GM20431 (cell line): ENCODE measurements around the gene SMARCA2.

Source experiments
- in situ Hi-C: fragments of 300-500 bp; cut with MseI, MboI; formaldehyde crosslinking; loops from one replicate; pipeline ENCODE4 v1.15.0; 2020; ENCODE audit warnings: low sequenced_read_pairs; ENCODE audit not compliant: unreplicated experiment

Gene SMARCA2

GRCh38 chr9:2039294-2040180 is 24.4 kb downstream of the SMARCA2 start:
- in situ Hi-C loops = no loop called here

DNA sequence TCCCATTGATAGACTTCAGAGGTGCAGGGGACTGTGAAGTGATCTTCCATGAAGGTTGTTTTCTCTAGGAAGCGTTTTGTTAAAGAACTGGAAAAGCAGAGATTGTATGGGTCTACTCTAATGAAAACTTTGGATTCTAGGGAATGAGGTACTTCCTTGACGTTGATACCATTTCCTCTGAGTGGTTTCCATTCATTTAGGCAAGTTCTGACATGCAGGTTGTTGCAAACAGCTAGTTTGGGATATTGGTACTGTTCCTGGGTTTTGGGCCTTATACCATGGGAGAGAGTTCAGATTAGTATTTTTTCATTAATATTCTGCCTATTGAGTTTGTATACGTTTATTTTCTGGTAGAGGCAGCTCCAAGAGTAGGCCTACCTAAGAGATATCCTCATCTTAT is 25.7 kb downstream of the SMARCA2 start:
- in situ Hi-C loops = no loop called here

DNA sequence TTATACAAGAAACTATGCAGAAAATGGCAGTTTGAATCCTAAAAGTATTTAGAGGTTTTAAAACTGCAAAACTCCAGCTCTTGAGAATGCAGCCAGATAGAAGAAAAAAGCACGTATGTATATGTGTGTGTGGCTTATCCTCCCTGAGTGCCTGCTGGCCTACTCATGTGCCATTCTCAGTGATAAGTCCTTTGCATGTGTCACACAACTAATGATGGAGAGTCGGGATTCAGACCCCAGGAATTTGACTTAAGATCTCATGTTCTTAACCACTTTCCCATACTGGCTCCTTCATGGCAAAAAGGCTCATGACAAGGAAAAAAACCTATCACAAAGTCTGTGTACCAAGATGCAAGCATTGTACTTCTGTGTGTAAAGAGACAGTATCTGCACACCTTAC is 26.6 kb downstream of the SMARCA2 start:
- in situ Hi-C loops = no loop called here

GRCh38 chr9:2043243-2043642 is 28.1 kb downstream of the SMARCA2 start:
- in situ Hi-C loops = no loop called here

DNA sequence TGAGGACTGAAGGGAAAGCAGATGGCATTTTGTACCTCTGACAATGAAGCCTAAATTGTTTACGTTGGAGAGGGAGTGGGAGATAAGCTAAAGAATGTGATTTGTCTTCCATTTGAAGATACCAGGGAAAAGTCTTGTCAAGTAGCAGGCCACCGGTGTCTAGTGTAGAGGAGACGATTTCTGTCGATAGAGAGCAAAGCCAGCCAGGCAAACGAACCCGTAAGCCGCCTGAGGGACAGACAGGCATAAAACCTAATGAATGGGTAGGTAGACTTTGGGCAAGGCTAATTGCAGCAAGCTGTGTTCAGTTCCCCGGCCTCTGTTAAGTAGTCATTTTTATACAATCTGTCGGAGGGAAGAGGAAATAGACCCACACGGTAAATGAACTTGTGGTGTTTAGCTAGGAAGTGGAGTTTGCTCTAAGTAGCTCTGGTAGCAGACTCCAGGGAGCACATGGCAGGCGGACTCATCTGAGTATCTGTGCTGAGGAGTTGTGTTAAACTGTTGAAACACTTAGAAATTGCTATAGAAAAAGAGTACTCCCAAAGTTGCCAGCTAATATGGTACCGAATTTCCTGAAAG is 28.8 kb downstream of the SMARCA2 start:
- in situ Hi-C loops = no loop called here

DNA sequence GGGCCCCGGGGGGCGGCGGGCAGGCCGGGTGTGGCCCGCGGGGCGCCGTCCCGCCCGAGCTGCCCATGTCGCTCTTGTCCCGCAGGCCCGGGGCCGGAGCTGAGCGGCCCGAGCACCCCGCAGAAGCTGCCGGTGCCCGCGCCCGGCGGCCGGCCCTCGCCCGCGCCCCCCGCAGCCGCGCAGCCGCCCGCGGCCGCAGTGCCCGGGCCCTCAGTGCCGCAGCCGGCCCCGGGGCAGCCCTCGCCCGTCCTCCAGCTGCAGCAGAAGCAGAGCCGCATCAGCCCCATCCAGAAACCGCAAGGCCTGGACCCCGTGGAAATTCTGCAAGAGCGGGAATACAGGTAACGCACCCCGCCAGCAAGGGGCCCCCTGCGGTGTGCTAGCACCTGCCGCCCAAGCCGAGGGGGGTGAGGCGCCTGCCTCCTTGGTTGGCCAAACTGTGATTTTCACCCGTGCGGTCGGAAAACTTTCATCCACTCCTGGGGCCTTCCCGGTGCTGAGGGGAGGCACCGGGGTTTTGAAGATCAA is 32.1 kb downstream of the SMARCA2 start:
- in situ Hi-C loops = no loop called here

DNA sequence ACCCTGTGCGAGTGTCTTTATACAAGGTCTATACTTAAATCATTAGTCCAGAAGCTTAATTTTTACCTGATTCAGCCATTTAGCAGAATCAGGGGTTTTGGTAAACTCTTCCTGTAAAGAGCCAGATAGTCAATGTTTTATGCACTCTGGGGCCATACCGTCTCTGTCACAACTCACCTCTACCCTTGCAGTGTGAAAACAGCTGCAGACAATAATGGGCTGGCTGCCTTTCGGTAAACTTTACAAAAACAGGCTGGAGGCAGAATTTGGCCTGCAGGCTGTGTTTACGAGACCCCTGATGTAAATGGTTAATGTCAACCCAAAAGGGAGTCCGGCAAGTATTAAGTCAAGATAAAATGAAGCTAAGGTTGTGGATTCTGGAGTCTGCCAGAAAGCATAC is 32.8 kb downstream of the SMARCA2 start:
- in situ Hi-C loops = no loop called here

GRCh38 chr9:2050236-2050635 is 35.1 kb downstream of the SMARCA2 start:
- in situ Hi-C loops = no loop called here

- in situ Hi-C loops = no loop called here
These were observed 39.0 kb downstream of the SMARCA2 start for GRCh38 chr9:2053883-2054845.

DNA sequence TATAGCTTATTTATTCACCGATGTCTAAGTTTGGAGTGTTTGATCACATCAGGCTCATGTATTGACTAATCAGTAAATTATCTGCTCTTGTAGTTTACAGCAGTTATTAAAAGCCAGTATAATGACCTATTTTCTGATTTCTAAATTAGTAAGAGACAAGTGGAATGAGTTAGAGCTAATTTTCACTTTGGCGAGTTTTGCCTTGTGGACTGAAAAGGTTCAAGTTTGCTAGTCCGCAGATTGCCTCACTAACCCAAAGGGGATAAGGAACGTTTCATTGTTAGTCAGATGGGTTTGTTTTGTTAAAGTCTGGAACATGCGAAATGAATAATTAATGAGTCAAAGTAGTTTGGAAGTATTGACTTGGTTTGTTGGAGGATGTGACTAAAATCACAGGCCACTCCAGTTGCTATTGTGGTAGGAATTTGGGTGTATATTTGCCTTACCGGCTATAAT is 40.1 kb downstream of the SMARCA2 start:
- in situ Hi-C loops = no loop called here

DNA sequence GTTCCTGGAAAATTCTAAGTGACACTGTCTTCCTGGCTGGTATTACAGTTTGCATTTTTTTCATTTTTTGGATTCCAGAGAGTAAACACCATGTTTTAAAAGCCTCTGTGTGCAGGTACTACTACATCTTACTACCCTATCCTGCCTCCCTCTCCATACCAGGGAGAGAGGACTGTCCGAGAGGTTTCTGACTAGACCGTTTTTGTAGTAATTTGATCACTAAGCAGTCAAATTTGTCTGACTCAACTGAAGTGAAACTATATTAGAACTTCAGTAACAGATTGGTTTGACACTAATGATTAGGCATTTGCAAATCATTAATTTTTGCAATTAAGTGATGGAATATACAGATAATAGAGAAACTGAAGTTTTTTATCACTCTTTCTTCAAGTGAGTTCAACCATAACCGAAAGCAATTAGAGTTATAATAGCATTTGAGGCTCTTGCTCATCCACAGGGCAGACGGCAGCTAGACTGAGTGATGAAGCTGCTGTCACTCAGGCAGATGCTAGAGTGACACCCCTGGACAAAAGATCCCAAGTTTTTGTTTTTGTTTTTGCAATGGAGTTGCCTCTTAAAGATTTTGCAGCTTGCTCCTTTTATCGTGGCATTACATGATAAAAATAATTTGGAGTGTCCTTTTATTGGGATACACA is 44.3 kb downstream of the SMARCA2 start:
- in situ Hi-C loops = no loop called here

DNA sequence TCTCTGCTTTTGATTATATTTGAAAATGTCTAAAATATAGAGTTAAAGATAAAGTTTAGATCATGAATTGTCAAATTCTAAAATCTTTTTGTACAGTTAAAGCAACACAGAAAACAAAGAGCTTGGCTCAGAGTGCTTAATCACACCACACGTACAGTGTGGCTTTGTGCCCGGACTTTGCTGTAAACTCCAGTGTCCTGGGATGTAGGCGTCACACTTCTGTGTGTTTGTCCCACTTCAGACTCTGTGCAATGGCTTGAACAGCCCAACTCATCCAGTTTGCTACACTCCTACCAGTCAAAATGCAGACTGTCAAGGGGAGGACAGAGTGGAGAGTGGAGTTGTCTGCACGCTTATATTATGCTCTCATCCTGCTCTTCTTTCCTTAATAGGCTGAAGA is 45.3 kb downstream of the SMARCA2 start:
- in situ Hi-C loops = no loop called here

DNA sequence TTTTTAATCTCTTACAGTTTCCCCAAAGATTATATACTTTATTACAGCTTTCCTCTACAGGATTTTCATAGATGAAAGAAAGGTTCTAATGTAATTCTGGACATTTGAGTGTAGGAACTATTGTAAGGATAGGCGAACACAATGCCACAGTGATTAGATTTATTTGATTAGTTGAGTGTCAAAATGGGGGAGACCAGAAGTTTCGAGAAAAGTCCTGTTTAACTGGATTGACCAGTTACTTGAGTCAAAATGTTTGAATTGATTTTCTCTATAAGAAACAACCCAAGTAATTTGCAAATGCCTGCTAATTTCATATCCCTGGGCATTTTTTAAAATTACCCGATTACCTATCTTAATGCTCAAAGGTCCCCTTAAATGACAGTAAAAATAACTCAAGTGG is 50.6 kb downstream of the SMARCA2 start:
- in situ Hi-C loops = no loop called here

- in situ Hi-C loops = no loop called here
These were observed 51.4 kb downstream of the SMARCA2 start for GRCh38 chr9:2066312-2067273.

- in situ Hi-C loops = no loop called here
These were observed 57.7 kb downstream of the SMARCA2 start for GRCh38 chr9:2072752-2073405.

- in situ Hi-C loops = loop anchor here (25.0 kb wide), 2 partner anchors 145 to 370 kb away; no protein-coding TSS in a partner anchor
These were observed 67.6 kb downstream of the SMARCA2 start for GRCh38 chr9:2082772-2083171.

DNA sequence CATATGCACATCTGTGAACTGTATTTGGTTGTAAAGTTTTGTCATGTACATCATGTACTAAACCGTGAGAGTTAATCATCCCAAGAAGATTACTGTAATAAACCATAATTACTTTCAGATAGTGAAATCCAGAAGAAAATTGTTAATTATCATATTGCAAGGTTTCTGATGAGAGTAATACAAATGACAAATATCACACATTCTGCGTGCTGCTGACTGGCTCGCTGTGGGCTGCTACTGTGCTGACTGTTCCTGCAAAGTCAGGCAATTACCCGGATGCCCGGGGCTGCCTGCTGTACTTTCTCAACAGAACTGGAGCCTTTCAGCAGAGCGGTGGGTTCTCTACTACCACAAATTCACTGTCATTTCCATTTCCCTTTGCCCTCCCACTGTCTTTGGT is 68.3 kb downstream of the SMARCA2 start:
- in situ Hi-C loops = loop anchor here (25.0 kb wide), 2 partner anchors 146 to 371 kb away; no protein-coding TSS in a partner anchor

- in situ Hi-C loops = loop anchor here (25.0 kb wide), 2 partner anchors 148 to 373 kb away; no protein-coding TSS in a partner anchor
These were observed 70.6 kb downstream of the SMARCA2 start for GRCh38 chr9:2085716-2086115.
